GM19397 (cell line): ENCODE data around the gene DSTN.
"Not testable (repeated sequence)": the region's sequence is repeated elsewhere in the genome, so short reads cannot be mapped to it uniquely, and the experiment has no call there.

Source experiments
- ATAC-seq: cut with Tn5 transposase; IDR thresholded peaks from one replicate; pipeline ENCODE4 v1.9.1; 2021; ENCODE audit warnings: mild to moderate bottlenecking, moderate library complexity; ENCODE audit not compliant: unreplicated experiment

DSTN gene

DNA sequence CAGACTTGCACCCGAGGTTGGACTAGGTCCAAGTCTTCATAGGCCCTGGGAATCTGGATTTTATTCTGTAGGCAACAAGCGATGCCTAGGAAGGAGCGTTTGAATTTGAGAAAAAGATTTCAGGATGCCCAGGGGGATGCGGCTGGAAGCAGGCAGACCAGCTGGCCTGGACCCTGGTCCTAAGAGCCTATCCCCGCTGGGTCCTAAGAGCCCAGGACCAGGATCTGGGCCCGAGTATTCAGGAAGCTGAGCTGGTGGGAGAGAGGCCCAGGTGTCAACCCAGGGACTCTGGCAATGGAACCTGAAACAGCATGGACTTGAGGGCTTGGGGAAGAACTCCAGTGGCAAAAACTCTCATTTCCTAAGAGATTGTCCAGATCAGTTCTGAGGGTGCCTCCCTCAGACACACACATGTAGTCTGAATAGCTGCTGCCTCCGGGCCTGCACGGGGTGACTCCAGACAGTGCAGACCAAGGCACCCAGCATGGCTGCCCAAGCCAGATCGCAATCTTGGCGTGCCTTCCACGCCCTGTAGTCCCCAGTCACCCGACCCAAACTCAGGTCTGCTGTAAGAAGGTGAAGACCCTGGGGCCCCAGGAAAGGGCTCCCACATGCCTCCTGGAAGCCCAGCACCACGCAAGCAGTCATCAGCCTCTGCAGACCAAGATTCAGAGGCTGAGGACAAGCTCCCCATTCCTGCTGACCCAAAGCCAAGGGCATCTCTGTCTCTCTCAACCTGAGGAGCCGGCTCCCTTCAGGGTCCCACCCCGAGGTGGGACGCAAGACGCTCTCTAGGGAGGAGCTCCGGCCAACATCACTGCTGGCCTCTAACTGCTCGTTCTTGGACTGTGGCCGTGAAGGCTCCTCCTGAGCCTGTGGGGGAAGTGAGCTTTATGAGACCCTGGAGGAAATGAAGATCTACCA, 77.8 kb downstream of the DSTN start:
- ATAC-seq = no peak

DNA sequence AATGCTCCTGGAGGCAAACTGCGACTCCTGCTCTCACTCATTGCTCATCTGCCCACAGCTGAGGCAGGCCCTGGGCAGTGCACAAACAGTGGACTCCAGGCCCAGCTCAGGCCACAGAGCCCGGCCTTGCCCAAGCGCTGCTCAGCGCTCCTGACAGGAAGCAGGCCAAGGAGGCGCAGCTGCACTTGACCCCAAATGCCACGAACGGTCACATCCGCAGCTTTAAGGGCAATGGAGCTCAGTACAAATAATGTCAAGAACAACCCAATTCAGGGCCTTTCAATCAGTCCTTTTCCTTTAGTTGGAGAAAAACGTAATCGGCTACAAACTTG, 78.4 kb downstream of the DSTN start:
- ATAC-seq = no peak

DNA sequence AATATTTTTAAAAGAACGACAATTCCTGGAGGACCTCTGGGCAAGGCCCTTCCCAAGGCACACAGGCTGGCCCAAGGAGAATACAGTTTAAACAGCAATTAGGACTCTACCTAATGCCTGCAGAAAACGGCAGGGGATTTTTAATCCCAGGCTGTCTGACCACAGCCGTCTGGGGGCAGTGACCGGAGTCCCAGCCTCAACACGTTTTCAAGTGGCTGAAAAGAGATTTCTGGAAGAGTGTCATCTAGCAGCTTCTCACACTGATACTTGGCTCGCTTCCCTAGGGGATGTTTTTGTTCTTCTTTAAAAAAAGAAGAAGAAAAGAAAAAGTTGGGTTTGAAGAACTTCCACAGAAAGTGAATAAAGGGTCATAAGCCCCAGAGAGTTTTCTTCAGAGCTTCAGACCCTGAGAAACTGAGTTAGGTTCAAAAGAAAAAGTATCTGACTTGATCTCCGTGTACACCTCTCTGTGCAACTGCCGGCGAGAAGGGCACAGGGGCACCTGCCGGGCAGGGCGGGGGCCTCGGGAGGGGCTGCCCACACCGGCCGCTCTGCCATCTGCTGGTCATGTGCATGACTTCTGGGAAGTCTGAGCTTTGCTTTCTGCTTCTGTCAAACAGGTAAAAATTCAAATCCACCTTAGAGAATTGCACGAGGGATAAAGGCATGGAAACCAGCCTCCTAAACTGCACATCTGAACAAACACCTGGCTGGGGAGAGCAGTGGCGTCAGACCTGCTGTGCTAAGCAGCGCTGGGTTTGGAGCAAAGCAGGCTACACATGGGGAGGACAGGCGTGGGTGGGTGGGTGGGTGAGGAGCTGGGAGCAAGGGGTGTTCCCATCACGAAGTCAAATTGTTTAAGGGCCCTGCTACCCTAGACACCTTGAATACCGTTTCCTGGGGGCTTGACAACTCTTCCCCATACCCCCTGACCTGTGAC, 79.2 kb downstream of the DSTN start:
- no peak for ATAC-seq

DNA sequence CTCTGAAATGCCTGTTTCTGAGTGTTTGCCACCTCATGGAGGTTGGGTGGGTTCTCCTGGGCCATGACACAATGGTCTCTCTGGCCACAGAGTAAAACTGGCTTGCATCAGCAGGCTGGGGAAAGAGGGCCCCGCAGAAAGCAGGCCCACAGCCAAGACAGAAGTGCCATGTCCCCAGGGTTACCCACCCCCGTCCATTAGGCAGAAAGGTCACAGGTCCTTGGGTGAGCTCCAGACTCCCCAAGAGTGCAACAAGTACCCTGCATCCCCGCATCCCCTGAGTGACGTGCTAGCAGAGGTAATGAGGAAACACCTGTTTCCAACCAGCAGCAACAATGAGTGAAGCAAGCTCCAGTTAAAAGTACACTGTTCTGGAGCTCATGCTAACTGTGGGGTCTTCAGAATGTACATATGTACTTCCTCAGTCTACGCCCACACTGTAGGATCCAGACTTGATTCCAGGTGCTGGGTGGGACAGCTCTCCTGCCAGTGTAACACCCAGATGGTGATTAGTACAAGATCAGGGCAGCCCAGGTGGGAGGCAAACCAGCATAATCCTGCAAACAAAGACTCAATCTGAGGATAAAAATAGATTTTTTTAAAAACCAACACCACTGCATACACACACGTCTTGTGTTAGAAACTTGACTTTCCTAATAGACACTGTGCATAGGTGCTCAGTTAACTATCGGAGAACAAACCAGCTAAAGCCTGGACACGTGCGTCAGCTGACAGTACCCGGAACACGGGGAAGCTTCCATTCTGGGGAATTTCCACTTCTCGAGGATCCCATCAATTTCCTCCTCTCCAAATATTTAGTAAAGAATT, 80.6 kb downstream of the DSTN start:
- no peak for ATAC-seq

DNA sequence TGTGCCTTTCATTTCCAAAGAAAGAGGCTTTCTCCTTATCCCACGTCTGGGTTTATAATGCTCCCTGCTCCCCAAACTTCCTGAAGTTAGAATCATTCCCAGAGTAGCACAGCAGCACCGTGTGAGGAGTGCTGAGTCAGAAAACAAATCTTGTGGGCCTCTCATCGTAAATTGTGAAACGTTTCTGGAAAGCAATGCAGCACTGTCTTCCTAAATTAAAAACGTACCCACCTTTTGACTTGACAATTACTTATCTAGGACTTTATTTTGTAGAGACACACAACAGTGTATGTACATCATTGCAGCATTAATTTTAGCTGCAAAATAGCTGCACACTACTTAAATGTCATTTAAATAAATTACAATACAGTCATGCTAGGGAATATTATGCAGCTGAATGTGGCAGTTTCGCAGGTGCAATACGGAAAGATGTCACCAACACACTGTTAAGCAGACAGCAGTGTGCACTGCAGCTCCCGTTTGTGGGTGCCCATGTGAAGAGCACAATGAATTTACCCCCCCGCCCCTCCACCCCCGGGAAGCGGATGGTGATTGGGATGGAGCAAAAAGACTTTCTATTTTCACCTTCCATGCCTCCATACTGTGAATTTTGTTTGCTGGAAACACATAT, 81.4 kb downstream of the DSTN start:
- ATAC-seq = no peak

DNA sequence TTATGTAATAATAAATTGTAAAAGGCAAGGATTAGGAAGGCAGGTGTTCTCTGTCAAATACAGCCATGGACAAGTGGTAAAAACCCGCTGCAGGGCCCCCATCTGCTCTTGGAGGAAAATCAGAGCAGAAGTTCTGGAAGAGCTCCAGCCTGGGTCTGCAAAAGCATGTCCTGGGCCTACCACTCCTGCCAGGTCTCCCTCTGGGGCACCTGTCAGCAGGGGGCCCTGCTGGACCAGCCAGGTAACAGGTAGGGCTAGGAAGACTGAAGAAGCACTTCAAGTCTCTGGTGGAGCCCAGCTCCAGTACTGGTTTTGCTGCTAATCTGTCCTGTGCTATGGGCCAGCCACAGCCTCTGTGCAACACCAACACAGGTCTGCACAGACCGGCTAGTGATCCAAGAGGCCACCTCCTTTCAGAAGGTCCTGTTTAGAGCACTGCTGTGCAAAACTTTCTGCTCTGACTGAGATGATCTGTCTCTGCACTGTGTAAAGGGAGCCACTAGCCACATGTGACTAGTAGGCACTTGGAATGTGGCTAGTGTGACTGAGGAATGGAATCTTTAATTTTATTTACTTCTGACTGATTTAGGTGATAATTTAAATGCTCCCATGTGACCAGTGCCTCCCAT, 82.0 kb downstream of the DSTN start:
- ATAC-seq = no peak

DNA sequence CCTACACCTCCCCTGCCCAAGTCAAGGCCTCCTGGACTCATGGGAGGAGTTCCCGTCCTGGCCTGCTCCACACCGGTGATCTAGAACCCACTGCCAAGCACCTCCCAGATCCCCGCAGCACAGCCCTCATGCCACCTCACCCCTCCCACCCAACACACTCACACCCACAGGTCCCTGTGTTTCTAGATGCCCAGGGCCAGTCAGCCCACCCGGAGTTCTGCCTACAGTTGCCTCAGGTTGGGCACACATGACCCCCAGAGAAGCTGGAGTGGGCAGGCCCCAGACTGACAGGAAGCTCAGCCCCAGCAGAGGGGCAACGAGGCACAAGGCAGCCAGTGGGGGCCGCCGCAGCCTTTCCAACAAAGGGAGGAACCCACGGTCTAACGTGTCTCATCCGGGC, 82.5 kb downstream of the DSTN start:
- no peak for ATAC-seq

DNA sequence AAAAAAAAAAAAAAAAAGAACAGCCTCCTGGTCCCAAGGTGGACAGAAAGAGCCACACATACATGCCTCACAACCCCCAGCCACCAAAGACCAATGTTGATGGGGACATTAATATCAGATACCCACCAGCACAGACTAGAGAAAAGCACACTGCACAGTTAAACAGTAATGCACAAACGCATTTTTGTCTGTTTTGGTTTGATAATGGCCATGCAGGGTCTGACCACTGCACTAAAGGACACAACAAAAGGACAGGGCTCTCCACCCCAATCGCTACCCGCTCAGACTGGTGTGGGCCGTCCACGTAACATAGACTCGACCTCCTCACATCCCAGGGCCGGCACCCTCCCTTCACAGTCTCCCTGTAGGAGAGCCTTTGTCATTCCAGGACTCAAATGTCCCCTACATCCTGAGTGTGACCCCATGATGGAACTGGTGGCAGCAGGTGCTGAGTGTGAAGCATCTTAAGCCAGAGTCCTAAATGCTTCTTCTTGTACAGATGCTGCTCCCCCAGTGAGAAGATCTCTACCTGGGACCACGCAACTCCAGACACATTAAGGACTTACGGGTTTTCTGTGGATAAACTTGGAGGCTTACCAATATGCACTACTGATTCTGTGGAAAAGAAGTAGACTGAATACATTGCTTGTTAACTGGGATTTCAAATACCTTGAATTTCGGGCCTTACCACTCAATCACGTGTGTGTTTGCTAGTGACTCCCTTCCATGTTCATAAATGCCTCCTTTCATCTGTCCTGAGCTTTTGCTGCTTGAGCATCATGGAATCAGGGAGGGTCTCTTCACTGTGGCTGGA, 84.2 kb downstream of the DSTN start:
- no peak for ATAC-seq

DNA sequence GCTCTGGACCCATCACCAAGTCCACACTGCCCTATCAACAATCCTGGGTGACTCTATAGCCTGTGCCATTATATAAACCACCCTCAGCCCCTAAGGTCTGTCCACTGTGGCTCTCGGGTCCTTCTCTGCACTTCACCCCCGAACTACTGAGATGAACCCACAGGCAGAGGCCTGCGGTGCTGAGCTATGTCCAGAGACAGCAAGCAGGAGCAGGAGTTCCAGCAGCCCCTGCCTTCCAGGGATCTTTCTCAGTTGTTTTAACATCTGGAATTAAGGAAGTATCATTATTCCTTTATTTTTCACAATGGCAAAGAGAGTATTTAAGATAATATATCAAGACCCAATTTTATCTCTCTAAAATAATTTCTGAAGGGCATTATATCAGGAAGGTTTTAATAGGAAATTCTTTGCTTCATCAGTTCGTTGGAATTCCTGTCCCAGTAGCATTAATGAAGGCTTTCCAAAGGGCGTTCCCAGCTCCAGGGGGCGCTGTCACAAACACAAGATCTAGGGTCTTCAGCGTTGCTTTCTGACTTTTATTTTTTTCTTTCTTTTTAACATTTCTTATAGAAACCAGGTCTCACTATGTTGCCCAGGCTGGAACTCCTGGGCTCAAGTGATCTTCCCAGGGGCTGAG, 84.9 kb downstream of the DSTN start:
- no peak for ATAC-seq

DNA sequence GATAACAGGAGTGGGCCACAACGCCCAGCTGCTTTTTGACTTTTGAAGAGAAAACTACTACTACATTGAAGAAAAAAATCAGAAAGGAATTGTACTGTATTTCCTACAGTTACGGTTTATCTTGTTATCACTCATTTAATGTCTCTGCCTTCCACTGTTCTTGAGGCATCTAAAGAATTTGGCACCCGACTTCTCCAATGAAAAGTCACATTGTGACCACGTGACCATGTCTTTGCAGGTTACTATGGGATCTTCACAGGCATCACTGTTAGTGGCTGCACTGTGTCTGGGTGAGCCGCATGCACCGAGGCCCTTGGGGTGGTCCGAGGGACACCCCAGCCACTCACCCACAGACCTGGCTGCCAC, 85.4 kb downstream of the DSTN start:
- no peak for ATAC-seq

DNA sequence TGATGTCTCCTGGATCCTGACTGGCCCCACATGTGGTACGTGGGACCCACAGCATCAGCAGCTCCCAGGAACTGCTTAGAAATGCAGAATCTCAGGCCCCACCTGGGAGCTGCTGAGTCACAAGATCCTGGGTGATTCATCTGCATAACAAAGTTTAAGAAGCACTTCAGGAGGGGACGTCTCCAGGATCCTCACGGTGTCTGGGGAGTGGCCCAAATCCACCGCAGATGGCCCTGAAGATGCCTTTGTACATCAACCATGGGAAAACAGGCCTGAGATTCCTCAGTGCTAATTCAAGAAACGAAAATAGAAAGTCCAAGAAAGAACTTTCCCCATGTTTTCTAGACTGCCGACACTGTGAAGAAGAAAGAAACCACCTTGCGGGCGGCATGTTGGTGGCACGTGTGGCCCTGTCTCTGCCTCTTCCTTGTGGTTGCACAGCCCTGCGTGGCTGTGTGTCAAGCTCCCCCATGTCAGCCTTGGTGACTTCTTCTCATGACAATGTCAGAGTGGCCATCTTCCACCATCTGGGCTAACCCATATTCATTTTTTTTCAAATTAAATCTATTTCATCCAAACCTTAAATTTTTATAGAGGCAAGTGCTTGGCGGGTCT, 86.1 kb downstream of the DSTN start:
- no peak for ATAC-seq

DNA sequence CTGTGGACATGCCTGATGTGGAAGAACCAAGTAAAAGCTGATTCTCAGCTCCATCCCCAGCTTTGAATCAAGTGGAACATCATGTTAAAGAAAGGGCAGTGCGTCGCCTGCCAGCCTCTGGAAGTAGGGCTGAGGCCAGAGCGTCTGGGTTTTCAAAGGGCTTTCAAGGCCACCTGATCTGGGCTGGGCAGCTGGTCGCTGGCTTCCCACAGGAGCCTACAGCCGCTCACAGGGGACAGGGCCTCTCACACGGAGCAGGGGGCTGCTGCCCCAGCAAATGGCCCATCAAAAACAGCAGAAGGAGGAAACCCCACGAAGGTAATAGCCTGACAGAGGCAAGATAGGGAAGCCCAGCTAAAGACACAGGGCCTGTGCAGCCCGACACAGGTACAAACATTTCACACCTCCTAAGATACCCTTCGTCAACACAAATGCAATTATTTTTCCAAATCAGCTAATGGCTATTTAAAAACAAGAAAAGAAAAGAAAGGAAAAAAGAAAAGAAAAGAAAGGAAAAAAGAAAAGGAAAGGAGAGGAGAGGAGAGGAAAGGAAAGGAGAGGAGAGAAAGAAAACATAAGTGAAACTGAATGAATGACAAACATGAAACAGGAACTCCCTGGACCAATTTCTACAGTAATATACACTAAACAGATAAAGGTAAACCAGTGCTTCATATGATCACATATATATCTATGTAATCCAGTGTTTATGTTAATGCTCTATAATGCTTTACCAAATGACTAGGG, 87.4 kb downstream of the DSTN start:
- no peak for ATAC-seq

DNA sequence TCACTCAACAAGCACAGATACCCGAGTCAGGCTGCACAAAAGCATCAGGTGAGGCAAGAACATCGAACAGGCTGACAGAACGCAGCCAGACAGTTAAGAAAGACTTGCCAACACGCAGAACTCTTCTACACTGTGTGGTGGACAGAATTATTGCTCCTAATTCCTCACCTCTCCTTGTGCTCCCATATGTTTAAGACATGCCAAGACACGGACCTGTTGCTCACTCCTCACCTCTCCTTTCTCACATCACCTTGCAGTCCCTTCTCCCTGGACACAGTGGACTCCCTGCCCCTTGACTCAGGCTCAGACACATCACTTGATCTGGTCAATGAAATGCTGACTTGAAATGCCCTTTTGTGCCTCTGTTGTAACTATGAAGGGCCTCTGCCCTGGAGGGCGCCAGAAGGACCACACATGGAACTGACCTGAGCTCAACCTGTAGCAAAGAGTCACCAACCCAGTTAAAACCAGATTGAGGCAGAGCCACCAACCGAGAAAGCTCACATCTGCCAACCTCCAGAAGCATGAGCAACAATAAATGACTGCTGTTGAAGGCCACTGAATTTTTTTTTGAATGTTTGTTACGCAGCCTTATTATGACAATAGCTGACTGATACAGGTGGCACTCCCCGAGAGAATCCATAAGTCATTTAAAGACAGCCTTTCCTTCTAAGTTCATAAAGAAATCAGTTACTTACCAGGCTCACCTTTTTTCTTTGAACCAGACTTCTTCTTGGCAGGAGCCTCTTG, 88.2 kb downstream of the DSTN start:
- ATAC-seq = no peak

DNA sequence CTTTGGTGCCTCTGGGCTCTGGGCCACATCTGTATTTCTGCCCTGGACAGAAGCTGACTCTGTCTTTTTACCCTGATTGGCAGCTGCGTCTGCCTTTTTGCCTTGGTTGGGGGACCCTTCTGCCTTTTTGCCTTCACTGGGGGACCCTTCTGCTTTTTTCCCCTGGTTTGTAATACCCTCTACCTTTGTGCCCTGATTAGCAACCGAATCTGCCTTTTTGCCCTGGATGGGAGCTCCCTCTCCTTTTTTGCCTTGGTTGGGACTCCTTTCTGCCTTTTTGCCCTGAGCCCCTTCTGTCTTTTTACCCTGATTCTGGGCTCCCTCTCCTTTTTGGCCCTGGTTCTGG, 88.7 kb downstream of the DSTN start:
- no peak for ATAC-seq

DNA sequence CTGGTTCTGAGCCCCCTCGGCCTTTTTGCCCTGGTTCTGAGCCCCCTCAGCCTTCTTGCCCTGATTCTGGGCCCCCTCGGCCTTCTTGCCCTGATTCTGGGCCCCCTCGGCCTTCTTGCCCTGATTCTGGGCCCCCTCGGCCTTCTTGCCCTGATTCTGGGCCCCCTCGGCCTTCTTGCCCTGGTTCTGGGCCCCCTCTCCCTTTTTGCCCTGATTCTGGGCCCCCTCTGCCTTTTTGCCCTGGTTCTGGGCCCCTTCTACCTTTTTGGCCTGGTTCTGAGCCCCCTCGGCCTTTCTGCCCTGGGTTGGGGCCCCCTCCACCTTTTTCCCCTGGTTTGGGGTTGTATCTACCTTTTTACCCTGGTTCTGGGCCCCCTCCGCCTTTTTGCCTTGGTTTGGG, 89.5 kb downstream of the DSTN start:
- not testable (repeated sequence) for ATAC-seq
